ENCODE results near the gene ZNF398.
A peak's percentile ranks its signal among the peaks of the same experiment; 100 is the strongest.

Gene ZNF398

DNA sequence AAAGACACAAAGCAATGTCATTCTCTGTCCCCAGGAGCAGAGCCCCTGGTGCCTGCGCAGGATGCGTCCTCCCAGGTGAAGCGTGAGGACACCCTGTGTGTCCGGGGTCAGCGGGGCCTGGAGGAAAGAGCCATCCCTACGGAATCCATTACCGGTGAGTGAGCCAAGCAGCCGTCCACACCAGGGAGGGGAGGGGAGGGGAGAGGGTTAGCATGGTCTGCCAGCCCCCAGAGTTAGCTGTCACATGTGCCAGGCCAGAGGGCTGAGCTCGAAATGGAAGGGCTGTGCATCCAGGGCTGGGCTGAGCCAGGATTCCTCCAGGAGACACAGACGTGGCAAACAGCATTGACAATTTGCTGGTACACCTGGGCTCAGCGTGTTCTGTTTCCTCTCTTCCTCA lies 63.3 kb downstream of the ZNF398 start:
- H3K4me3 ChIP-seq (ENCODE audit: low read depth, low read length) = no peak overlapping the region
- in situ Hi-C loops (cut with HindIII; ENCODE audit: low sequenced_read_pairs) = no loop called here
- TF ChIP-seq CTCF (IDR thresholded peaks at IDR 0.05; ENCODE audit: low read depth, low read length, missing control alignments) = no peak
- no peak for DNase-seq (ENCODE audit: low read depth)

- no peak overlapping the region for H3K4me3 ChIP-seq (ENCODE audit: low read depth, low read length)
- no peak for TF ChIP-seq CTCF (IDR thresholded peaks at IDR 0.05; ENCODE audit: low read depth, low read length, missing control alignments)
- in situ Hi-C loops (cut with HindIII; ENCODE audit: low sequenced_read_pairs) = no loop called here
- DNase-seq (ENCODE audit: low read depth) = no peak
Measured at GRCh38 chr7:149214020-149214720, 66.9 kb downstream of the ZNF398 start.

DNA sequence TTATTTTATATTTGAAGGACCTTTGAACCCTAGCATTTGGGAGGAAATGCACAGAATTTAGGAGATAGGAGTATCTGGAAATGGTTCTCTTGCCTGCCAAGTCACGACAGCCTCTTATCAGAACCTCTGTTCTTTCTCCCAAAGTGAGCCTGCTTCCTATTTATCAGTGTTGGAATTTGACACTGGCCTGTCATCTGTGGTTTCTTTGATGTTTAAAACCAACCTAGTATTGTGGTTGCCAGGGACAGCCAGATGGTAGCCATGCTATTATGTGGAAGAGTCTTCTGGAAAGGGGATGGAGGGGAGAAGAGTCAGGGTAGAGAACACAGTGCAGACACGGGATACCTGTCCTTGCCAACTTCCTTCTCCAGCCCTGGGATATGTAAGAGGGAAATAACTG lies 69.1 kb downstream of the ZNF398 start:
- no peak for TF ChIP-seq CTCF (IDR thresholded peaks at IDR 0.05; ENCODE audit: low read depth, low read length, missing control alignments)
- in situ Hi-C loops (cut with HindIII; ENCODE audit: low sequenced_read_pairs) = no loop called here

DNA sequence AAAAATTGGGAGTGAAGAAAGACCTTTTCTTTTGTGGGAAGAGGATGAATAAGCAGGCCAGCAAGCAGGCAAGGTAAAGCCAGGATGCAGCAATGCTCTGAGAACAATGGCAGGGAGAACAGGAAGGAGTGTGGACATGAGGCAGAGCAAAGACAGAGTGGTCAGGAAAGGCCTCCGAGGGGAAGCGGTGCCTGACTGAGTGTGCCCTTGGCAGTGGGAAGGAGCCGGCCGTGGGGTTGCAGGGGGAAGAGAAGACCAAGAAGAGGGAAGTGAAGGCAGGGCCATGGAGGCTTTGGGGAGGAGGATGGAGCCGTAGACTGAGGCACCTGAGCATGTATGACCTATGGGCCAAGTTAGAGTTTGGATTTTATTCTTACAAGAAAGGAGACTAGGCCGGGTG lies 70.3 kb downstream of the ZNF398 start:
- no peak for TF ChIP-seq CTCF (IDR thresholded peaks at IDR 0.05; ENCODE audit: low read depth, low read length, missing control alignments)
- in situ Hi-C loops (cut with HindIII; ENCODE audit: low sequenced_read_pairs) = no loop called here
- DNase-seq (ENCODE audit: low read depth) = no peak
- no peak overlapping the region for H3K4me3 ChIP-seq (ENCODE audit: low read depth, low read length)

More for the DNA sequence above, 69.1 kb downstream of the ZNF398 start:
- H3K4me3 ChIP-seq (ENCODE audit: low read depth, low read length) = no peak overlapping the region
- no peak for DNase-seq (ENCODE audit: low read depth)

DNA sequence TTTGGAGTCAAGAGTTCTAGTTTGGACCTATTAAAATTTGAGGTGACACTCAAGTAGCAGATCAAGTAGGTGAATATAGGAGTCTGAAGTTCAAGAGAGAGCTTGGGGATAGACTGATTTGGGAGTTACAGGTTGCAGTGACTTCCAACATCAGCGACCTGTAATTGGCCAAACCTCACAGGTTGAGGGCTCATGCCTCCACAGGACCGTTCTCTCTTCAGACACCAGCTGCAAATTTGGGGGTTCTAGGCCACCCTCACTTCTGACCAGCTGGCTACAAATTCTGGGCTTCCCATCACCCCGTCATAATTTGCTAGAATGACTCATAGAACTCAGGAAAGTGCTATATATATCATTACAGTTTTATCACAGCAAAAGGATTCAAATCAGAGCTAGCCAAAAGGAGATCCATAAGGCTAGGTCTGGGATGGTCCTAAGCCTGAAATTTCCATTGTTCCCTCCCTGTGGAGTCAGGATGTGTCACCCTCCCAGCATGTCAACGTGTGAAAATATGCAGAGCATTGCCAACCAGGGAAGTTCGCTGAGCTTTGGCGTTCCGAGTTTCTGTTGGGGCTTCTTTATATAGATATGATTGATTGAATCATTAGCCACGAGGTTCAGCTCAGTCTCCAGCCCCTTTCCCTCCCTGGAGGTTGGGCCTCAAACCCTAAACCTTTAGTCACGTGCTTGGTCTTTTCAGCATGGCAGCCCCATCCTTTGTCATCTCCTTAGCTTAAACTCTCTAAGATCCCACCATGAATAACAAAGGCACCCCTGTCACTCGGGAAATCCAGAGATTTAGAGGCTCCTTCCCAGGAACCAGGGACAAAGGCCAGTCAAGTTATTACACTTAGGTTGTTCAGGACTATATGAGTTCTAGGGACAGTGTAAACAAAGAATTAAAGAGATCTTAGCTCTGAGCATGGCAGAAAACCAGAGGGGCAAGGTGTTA lies 71.5 kb downstream of the ZNF398 start:
- peak; percentile 19 for DNase-seq (ENCODE audit: low read depth)
- no peak for TF ChIP-seq CTCF (IDR thresholded peaks at IDR 0.05; ENCODE audit: low read depth, low read length, missing control alignments)
- H3K4me3 ChIP-seq (ENCODE audit: low read depth, low read length) = no peak overlapping the region
- in situ Hi-C loops (cut with HindIII; ENCODE audit: low sequenced_read_pairs) = no loop called here

DNA sequence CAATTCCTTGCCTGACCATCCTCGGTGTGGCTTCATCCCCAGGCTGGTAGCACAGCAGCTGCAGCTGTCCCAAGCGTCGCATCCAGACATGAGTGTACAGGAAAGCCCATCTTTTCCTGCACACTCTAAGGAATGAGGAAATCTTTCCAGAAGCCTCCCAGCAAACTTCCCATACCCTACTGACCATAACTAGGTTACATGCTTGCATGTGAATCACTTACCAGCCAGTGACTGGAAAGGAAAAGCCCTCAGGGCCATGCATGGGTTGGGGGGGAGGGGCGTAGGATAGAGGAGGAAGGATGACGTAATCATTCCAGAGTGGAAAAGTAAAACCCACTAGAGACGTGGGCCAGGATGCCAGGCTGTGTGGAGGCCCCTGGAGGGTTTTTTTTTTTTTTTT lies 73.3 kb downstream of the ZNF398 start:
- no peak for TF ChIP-seq CTCF (IDR thresholded peaks at IDR 0.05; ENCODE audit: low read depth, low read length, missing control alignments)
- DNase-seq (ENCODE audit: low read depth) = no peak
- in situ Hi-C loops (cut with HindIII; ENCODE audit: low sequenced_read_pairs) = no loop called here
- no peak overlapping the region for H3K4me3 ChIP-seq (ENCODE audit: low read depth, low read length)

Data from astrocyte of the cerebellum (primary cell).